ENCODE results near the gene SPRR5. TPM values are rescaled to one million over a fixed set of nuclear protein-coding genes. Genes with fewer than 3 reads are reported as not detected.

The SPRR5 gene
- total and polyA plus RNA-seq, 2 of the 4 experiments (the other 2 are of a cell fraction): not detected

- peak overlapping the region; percentile 43 for H2AFZ ChIP-seq (replicated peaks; ENCODE audit: low read length, poor library complexity)
Observed at GRCh38 chr1:152906023-152906565, 40.9 kb upstream of the SPRR5 start.

More at GRCh38 chr1:152906023-152906565, 40.9 kb upstream of the SPRR5 start:
- Histone ChIP-seq H3K9ac (ENCODE audit: low read depth, low read length) (no peak overlapping the region), H3K23ac (ENCODE audit: low read depth, low read length) (no peak overlapping the region), H4K20me1 (ENCODE audit: insufficient read depth, low read length) (no peaks in the 10 kb centered on the region), H2BK120ac (ENCODE audit: low read depth, low read length) (no peak overlapping the region), H3K4me2 (ENCODE audit: low read depth, low read length) (no peak overlapping the region), H4K8ac (ENCODE audit: low read depth in 2 of 2, low read length in 2 of 2) (no peak overlapping the region), H4K91ac (ENCODE audit: insufficient read depth, low read depth, low read length) (no peak overlapping the region), H4K5ac (ENCODE audit: low read depth, low read length) (no peak overlapping the region), H3K27ac (ENCODE audit: insufficient read depth, low read length) (no peak overlapping the region), H2BK15ac (ENCODE audit: low read depth, low read length) (no peak overlapping the region), H2BK20ac (ENCODE audit: low read depth, low read length) (no peak overlapping the region), H3K36me3 (ENCODE audit: control insufficient read depth, insufficient read depth, low read length) (no peaks in the 10 kb centered on the region), H3K56ac (ENCODE audit: extremely low read depth, insufficient read depth, low read length) (no peak overlapping the region), H2AK9ac (replicated peaks; ENCODE audit: low read depth, low read length, poor library complexity) (no peak overlapping the region), H3K14ac (replicated peaks; ENCODE audit: low read depth, low read length) (no peak overlapping the region), H2AK5ac (ENCODE audit: low read depth, low read length) (no peak overlapping the region), H3K4me1 (ENCODE audit: control insufficient read depth, insufficient read depth, low read length) (no peaks in the 10 kb centered on the region), H3K27me3 (ENCODE audit: control insufficient read depth, insufficient read depth, low read length) (no peaks in the 10 kb centered on the region), H3K4me3 (ENCODE audit: insufficient read depth, low read depth, low read length) (no peak overlapping the region), H3K79me1 (ENCODE audit: low read depth in 1 of 2, low read length in 2 of 2) (no peaks in the 10 kb centered on the region), H3K9me3 (ENCODE audit: control insufficient read depth, insufficient read depth, low read length) (no peaks in the 10 kb centered on the region), H2BK5ac (ENCODE audit: low read depth, low read length, poor library complexity, severe bottlenecking) (no peak overlapping the region), H3K4ac (ENCODE audit: low read depth, low read length) (no peak overlapping the region), H3K18ac (ENCODE audit: low read depth, low read length) (no peak overlapping the region), H3K9me1 (ENCODE audit: insufficient read depth, low read length) (no peaks in the 10 kb centered on the region)
- DNase-seq (peak; percentile 8), ATAC-seq (ENCODE audit: low read depth) (no peak)
- 23% methylated on average over 4 of the region's 5 CpGs; no CpG with 5 or more reads in 1 of the 2 experiments for WGBS, 2 experiments (ENCODE audit: extremely low coverage in 2 of 2, insufficient read length in 1 of 2)
- intact Hi-C loops (cut with micrococcal nuclease): no loop called here
- TF ChIP-seq RFX5 (IDR thresholded peaks at IDR 0.05; ENCODE audit: low read depth, low read length) (no peak), CHD1 (IDR thresholded peaks at IDR 0.05; ENCODE audit: low read depth, low read length) (no peak), CTCF (conservative IDR thresholded peaks at IDR 0.05; ENCODE audit: low read depth, low read length) (no peak), MAFK (IDR thresholded peaks at IDR 0.05; ENCODE audit: low read depth, low read length) (no peak), RCOR1 (IDR thresholded peaks at IDR 0.05; ENCODE audit: insufficient replicate concordance, low read length) (no peak), USF2 (IDR thresholded peaks at IDR 0.05; ENCODE audit: low read depth, low read length) (no peak), SMC3 (IDR thresholded peaks at IDR 0.05; ENCODE audit: low read depth, low read length) (no peak), MXI1 (IDR thresholded peaks at IDR 0.05; ENCODE audit: borderline replicate concordance, low read depth, low read length) (no peak), RAD21 (IDR thresholded peaks at IDR 0.05; ENCODE audit: low read length) (no peak), CEBPB (IDR thresholded peaks at IDR 0.05; ENCODE audit: low read depth, low read length) (no peak), POLR2A (IDR thresholded peaks at IDR 0.05; ENCODE audit: low read depth, low read length) (no peak), FOS (IDR thresholded peaks at IDR 0.05; ENCODE audit: low read depth, low read length) (no peak)
- in situ Hi-C loops (cut with MboI; ENCODE audit: low sequenced_read_pairs): no loop called here
- ChIA-PET CTCF (no interaction called here), POLR2A (ENCODE audit: unreplicated experiment) (no interaction called here)
- BruUV-seq (replicated peaks): no TSS peak
- dilution Hi-C loops (cut with HindIII; ENCODE audit: low sequenced_read_pairs, unreplicated experiment): no loop called here

Measured in IMR-90 (cell line).